Upper lobe of right lung (tissue), 1 donor: ENCODE results near the gene IGF1R. TPM values are rescaled to one million over a fixed set of nuclear protein-coding genes. Genes with fewer than 3 reads are reported as not detected.

ENCODE experiments used
- ATAC-seq: fragments of 200-7000 bp; cut with Tn5 transposase; one replicate; pipeline ENCODE4 v1.9.1; 2020; ENCODE audit warnings: mild to moderate bottlenecking, moderate library complexity
- DNase-seq: peaks from one replicate; pipeline ENCODE4 v3.0.0-alpha.2; 2020
- H3K27ac ChIP-seq: fragments of 200-600 bp; one replicate; pipeline ENCODE4 v1.8.0; 2022
- H3K27me3 ChIP-seq: fragments of 200-600 bp; one replicate; pipeline ENCODE4 v1.8.0; 2022; ENCODE audit warnings: mild to moderate bottlenecking
- H3K36me3 ChIP-seq: fragments of 200-600 bp; one replicate; pipeline ENCODE4 v1.8.0; 2022
- H3K4me1 ChIP-seq: fragments of 200-600 bp; one replicate; pipeline ENCODE4 v1.8.0; 2022
- H3K4me3 ChIP-seq: fragments of 200-600 bp; one replicate; pipeline ENCODE4 v1.8.0; 2022; ENCODE audit warnings: mild to moderate bottlenecking
- H3K9me3 ChIP-seq: fragments of 200-600 bp; one replicate; pipeline ENCODE4 v1.8.0; 2022
- CTCF ChIP-seq: fragments of 200-600 bp; IDR thresholded peaks from one replicate; pipeline ENCODE4 v1.8.0; 2022; ENCODE audit warnings: antibody characterized with exemption
- intact Hi-C: fragments of 100-400 bp; cut with DNase I; formaldehyde crosslinking; loops from one replicate; pipeline ENCODE4 v1.11.0; 2022
- total RNA-seq: library from RNA; stranded (reverse); fragmentation: NEBNext Ultra II Directional; extraction: Animal tissue kit (Norgen Biotek cat#: 25700); gene quantifications from one replicate; pipeline ENCODE4 v1.2.1, GENCODE V29; 2021
- donor health status: DM: no; HTN: yes; CAD: no; lungs with severe emphysema.

The IGF1R gene
- total RNA-seq, 1 donor from 2014 or later: 40.0 TPM

GRCh38 chr15:98620020-98620419, 28.3 kb upstream of the IGF1R start:
- Histone ChIP-seq H3K27ac (no peak overlapping the region), H3K4me3 (no peak overlapping the region), H3K27me3 (peaks cover 62% of the 10 kb centered on the region), H3K36me3 (no peaks in the 10 kb centered on the region), H3K4me1 (no peaks in the 10 kb centered on the region), H3K9me3 (no peaks in the 10 kb centered on the region)
- intact Hi-C loops: no loop called here
- no peak for TF ChIP-seq CTCF
- ATAC-seq (no peak), DNase-seq (no peak)

GRCh38 chr15:98621021-98621420, 27.3 kb upstream of the IGF1R start:
- ATAC-seq (no peak), DNase-seq (no peak)
- H3K36me3 ChIP-seq: no peaks in the 10 kb centered on the region
- TF ChIP-seq CTCF: no peak
- H3K4me1 ChIP-seq: no peaks in the 10 kb centered on the region
- H3K9me3 ChIP-seq: no peaks in the 10 kb centered on the region
- intact Hi-C loops: no loop called here
- H3K4me3 ChIP-seq: no peak overlapping the region
- H3K27me3 ChIP-seq: peaks cover 70% of the 10 kb centered on the region
- no peak overlapping the region for H3K27ac ChIP-seq

- H3K4me3 ChIP-seq: no peak overlapping the region
- H3K27me3 ChIP-seq: peaks cover 55% of the 10 kb centered on the region
- DNase-seq (no peak), ATAC-seq (no peak)
- H3K27ac ChIP-seq: no peak overlapping the region
- H3K4me1 ChIP-seq: no peaks in the 10 kb centered on the region
- TF ChIP-seq CTCF: no peak
- intact Hi-C loops: no loop called here
- no peaks in the 10 kb centered on the region for H3K9me3 ChIP-seq
- H3K36me3 ChIP-seq: no peaks in the 10 kb centered on the region
Observed at GRCh38 chr15:98625614-98626013, 22.7 kb upstream of the IGF1R start.

GRCh38 chr15:98626153-98626552, 22.2 kb upstream of the IGF1R start:
- Histone ChIP-seq H3K27ac (no peak overlapping the region), H3K4me1 (no peaks in the 10 kb centered on the region), H3K27me3 (peaks cover 50% of the 10 kb centered on the region), H3K36me3 (no peaks in the 10 kb centered on the region), H3K9me3 (no peaks in the 10 kb centered on the region), H3K4me3 (no peak overlapping the region)
- ATAC-seq (no peak), DNase-seq (no peak)
- no peak for TF ChIP-seq CTCF
- intact Hi-C loops: no loop called here

- no peak overlapping the region for H3K4me3 ChIP-seq
- ATAC-seq (no peak), DNase-seq (no peak)
- intact Hi-C loops: no loop called here
- no peaks in the 10 kb centered on the region for H3K36me3 ChIP-seq
- no peak overlapping the region for H3K27ac ChIP-seq
- no peaks in the 10 kb centered on the region for H3K9me3 ChIP-seq
- H3K4me1 ChIP-seq: no peaks in the 10 kb centered on the region
- TF ChIP-seq CTCF: no peak
- H3K27me3 ChIP-seq: peaks cover 29% of the 10 kb centered on the region
Observed at GRCh38 chr15:98628216-98628615, 20.1 kb upstream of the IGF1R start.

GRCh38 chr15:98635848-98636247, 12.5 kb upstream of the IGF1R start:
- intact Hi-C loops: no loop called here
- H3K9me3 ChIP-seq: no peaks in the 10 kb centered on the region
- H3K4me1 ChIP-seq: no peaks in the 10 kb centered on the region
- no peak overlapping the region for H3K4me3 ChIP-seq
- ATAC-seq (no peak), DNase-seq (no peak)
- H3K36me3 ChIP-seq: no peaks in the 10 kb centered on the region
- peaks cover 5% of the 10 kb centered on the region for H3K27me3 ChIP-seq
- no peak for TF ChIP-seq CTCF
- no peak overlapping the region for H3K27ac ChIP-seq
